BJ (cell line): ENCODE results near the gene RALGAPB. TPM values are rescaled to one million over a fixed set of nuclear protein-coding genes. Genes with fewer than 3 reads are reported as not detected.

Experiments used
- CTCF ChIA-PET: fragments of 350-600 bp; formaldehyde crosslinking; extraction: SDS; loops from one replicate; lab custom pipeline; 2021; ENCODE audit warnings: antibody characterized with exemption, inconsistent platforms; lab: Yijun Ruan, JAX
- POLR2A ChIA-PET: fragments of 300-600 bp; sonication (Branson Sonifier 250); formaldehyde crosslinking; extraction: SDS; loops from one replicate; lab custom pipeline; 2021; ENCODE audit warnings: antibody characterized with exemption; lab: Charles Lee
- DNase-seq: peaks from one replicate; pipeline ENCODE4 v3.0.0-alpha.2; 2011; ENCODE audit warnings: low read depth
- H3K27me3 ChIP-seq: 2 replicates; pipeline ENCODE4 v1.6.0; 2011; ENCODE audit warnings: low read length; ENCODE audit not compliant: control insufficient read depth, insufficient read depth
- H3K36me3 ChIP-seq: 2 replicates; pipeline ENCODE4 v1.5.1; 2011; ENCODE audit warnings: low read length; ENCODE audit not compliant: control insufficient read depth, insufficient read depth
- H3K4me3 ChIP-seq: 2 replicates; pipeline ENCODE4 v1.5.1; 2011; ENCODE audit warnings: low read depth, mild to moderate bottlenecking, control low read depth, low read length
- polyA plus RNA-seq: library from polyadenylated mRNA; depleted of rRNA; stranded (reverse); fragments of >200 nt; gene quantifications from 2 replicates; pipeline ENCODE4 v1.2.3, GENCODE V29; 2011
- TF ChIP-seq, protein P1 (sequence below): IDR thresholded peaks from 2 replicates; pipeline ENCODE4 v1.5.1; 2011; ENCODE audit warnings: low read depth, mild to moderate bottlenecking, control low read depth, inconsistent platforms, low read length, moderate library complexity; ENCODE audit not compliant: insufficient read depth

RALGAPB gene
- polyA plus RNA-seq, 1 experiment: 14.8 TPM

DNA sequence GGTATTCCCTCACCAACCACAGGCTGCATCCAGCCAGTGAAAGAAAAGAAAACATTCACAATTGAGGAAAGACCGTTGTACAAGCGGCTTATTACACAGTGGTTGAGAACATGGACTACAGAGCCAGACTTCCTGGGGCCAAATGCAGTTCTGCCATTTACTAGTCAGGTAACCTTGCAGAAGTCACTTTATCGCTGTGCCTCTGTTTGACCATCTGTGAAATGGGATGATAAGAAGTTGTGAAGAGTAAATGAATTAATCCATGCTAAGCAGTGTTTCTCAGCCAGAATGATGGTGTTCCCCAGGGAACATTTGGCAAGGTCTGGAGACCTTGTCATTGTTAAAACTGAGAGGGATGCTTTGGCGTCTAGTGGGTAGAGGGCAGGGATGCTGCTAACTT, 143.8 kb downstream of the RALGAPB start:
- TF ChIP-seq, protein P1, sequence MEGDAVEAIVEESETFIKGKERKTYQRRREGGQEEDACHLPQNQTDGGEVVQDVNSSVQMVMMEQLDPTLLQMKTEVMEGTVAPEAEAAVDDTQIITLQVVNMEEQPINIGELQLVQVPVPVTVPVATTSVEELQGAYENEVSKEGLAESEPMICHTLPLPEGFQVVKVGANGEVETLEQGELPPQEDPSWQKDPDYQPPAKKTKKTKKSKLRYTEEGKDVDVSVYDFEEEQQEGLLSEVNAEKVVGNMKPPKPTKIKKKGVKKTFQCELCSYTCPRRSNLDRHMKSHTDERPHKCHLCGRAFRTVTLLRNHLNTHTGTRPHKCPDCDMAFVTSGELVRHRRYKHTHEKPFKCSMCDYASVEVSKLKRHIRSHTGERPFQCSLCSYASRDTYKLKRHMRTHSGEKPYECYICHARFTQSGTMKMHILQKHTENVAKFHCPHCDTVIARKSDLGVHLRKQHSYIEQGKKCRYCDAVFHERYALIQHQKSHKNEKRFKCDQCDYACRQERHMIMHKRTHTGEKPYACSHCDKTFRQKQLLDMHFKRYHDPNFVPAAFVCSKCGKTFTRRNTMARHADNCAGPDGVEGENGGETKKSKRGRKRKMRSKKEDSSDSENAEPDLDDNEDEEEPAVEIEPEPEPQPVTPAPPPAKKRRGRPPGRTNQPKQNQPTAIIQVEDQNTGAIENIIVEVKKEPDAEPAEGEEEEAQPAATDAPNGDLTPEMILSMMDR: no peak
- DNase-seq: no peak
- peaks cover 16% of the 10 kb centered on the region for H3K27me3 ChIP-seq
- ChIA-PET CTCF (interaction anchor here (1.1 to 1.6 kb wide), 2 partner anchors 12 to 17 kb away, joined by 3 to 5 read pairs; no protein-coding TSS in a partner anchor), POLR2A (interaction anchor here (0.6 kb wide), 1 partner anchor 53 kb away, joined by 3 read pairs; no protein-coding TSS in a partner anchor)
- no peak overlapping the region for H3K4me3 ChIP-seq
- H3K36me3 ChIP-seq: no peaks in the 10 kb centered on the region

DNA sequence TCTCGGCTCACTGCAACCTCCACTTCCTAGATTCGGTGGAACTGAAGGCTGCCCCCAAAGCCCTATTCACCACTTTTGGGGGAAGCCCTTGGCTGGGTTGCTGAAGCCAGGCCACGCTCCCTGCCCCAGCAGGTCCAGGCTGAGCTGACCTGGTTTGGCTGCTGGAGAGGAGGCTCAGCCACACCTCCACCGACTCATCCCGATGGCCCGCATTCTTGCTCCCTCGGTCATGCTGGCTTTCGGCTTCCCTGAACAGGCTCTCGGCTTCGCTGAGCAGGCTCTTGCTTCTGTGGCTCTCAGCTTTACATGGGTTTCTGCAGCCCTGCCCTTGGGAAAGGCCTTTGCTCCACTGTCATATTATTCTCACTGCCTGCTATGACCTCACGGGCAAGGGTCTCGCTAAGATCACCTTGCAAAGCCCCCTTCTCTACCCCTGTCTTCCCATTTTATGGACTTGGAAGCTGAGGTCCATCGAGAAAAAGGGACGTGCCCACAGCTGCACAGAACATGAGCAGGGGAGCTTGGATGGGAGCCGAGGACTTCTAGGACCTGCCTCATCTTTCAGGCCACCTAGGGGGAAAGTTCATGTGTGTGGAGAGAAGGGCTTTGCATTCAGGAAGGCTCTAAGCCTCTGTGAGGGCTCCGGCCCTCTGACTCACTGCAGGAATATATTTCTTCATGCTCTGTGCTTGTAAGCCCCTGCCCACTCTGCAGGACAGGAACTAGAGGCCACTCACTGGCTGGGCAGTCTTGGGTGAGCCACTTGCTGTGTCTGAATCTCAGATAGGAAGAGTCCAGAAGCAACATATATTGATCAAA, 144.6 kb downstream of the RALGAPB start:
- Histone ChIP-seq H3K36me3 (no peaks in the 10 kb centered on the region), H3K27me3 (peaks cover 16% of the 10 kb centered on the region), H3K4me3 (no peak overlapping the region)
- TF ChIP-seq, protein P1: no peak
- ChIA-PET CTCF (interaction anchor here (1.0 to 1.2 kb wide), 2 partner anchors 14 to 41 kb away, joined by 3 to 5 read pairs; no protein-coding TSS in a partner anchor), POLR2A (interaction anchor here (0.6 kb wide), 1 partner anchor 54 kb away, joined by 3 read pairs; no protein-coding TSS in a partner anchor)
- DNase-seq: no peak

DNA sequence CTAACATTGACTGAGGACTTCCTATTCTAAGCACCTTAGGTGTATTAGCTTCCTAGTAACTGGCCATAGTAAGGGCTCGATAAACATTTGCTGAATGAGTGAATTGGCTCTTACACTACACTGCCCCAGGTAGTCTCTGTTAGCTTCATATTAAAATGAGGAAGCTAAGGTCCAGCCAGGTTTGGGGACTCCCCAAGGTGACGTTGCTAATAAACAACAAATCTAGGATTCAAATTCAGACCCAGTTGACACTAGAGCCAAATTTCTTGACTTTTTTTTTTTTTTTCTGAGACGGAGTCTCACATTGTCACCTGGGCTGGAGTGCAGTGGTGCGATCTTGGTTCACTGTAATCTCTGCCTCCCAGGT, 145.2 kb downstream of the RALGAPB start:
- DNase-seq: no peak
- Histone ChIP-seq H3K36me3 (no peaks in the 10 kb centered on the region), H3K27me3 (peaks cover 16% of the 10 kb centered on the region), H3K4me3 (no peak overlapping the region)
- TF ChIP-seq, protein P1: no peak
- ChIA-PET POLR2A (no interaction called here), CTCF (interaction anchor here (1.0 to 1.2 kb wide), 2 partner anchors 14 to 41 kb away, joined by 3 to 5 read pairs; no protein-coding TSS in a partner anchor)

DNA sequence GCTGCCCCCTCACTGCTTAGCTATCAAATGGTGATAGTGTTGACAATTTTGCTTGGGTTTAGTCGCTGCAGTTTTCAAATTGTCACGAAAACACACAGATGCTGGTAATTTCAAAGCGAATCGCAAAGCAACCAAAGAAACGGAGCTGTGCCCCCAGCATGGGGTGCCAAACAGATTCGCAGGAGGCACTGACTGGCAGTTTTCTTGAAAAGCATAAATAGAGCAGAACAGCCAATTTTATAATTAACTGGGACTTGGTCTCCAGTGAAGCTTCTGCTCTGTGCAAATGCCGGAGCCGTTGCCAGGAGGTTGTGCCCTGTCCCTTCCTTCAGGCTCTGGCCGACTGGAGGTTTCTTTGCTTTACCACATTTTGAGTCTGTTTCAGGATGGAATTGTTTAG, 147.8 kb downstream of the RALGAPB start:
- TF ChIP-seq, protein P1: no peak
- H3K27me3 ChIP-seq: peaks cover 15% of the 10 kb centered on the region
- no peaks in the 10 kb centered on the region for H3K36me3 ChIP-seq
- H3K4me3 ChIP-seq: no peak overlapping the region
- POLR2A ChIA-PET: no interaction called here
- DNase-seq: no peak
- CTCF ChIA-PET: interaction anchor here (1.6 kb wide), 1 partner anchor 13 kb away, joined by 5 read pairs; no protein-coding TSS in a partner anchor

DNA sequence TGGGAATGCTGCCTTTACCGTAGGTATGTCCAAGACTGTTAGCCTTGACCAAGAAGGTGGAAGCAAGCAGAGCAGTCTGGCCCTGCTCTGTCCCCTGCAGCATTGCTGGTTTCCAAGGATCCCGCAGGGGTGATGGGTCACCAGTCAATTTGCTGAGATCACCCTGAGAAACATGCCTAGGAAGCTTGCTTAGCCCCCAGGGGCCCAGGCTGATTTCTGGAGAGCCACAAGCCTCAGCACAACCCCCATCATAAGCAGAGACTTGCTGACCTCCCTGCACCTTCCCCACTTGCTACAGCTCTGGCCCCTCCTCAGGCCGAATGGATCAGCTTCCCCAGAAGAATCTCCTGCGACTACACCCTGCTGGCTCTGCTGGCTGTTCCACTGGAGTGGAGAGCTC, 150.4 kb downstream of the RALGAPB start:
- POLR2A ChIA-PET: no interaction called here
- Histone ChIP-seq H3K36me3 (no peaks in the 10 kb centered on the region), H3K27me3 (peaks cover 12% of the 10 kb centered on the region), H3K4me3 (no peak overlapping the region)
- DNase-seq: no peak
- CTCF ChIA-PET: interaction anchor here (1.2 kb wide), 1 partner anchor 23 kb away, joined by 4 read pairs; no protein-coding TSS in a partner anchor
- TF ChIP-seq, protein P1: no peak
